ENCODE measurements around the gene RPRD1B.
"Not testable (repeated sequence)": the region's sequence is repeated elsewhere in the genome, so short reads cannot be mapped to it uniquely, and the experiment has no call there.

RPRD1B gene

GRCh38 chr20:38001173-38001875 is 32.2 kb upstream of the RPRD1B start:
- DNase-seq (ENCODE audit: low spot score) = no peak

DNA sequence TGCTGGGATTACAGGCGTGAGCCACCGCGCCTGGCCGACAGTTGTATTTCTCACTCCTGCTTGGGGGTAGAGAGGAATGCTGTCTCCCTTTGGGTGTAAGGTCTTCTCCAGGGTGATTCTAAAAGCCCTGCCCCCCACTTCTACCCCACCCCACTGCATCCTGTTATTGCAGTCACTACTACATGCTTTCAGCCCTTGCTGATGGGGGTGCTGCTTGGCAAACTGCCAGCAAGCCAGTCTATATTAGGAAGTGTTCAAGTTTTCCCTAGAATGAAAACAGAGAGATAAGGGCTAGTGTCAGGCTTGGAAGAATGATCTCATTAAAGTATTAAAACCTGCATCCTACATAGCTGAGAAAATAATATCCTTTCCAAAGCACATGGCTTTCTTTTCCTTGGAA is 31.6 kb upstream of the RPRD1B start:
- no peak for DNase-seq (ENCODE audit: low spot score)

GRCh38 chr20:38002422-38002821 is 31.1 kb upstream of the RPRD1B start:
- DNase-seq (ENCODE audit: low spot score) = no peak

- no peak for DNase-seq (ENCODE audit: low spot score)
Observed at GRCh38 chr20:38004416-38004815, 29.1 kb upstream of the RPRD1B start.

- DNase-seq (ENCODE audit: low spot score) = no peak
Observed at GRCh38 chr20:38005903-38006302, 27.6 kb upstream of the RPRD1B start.

DNA sequence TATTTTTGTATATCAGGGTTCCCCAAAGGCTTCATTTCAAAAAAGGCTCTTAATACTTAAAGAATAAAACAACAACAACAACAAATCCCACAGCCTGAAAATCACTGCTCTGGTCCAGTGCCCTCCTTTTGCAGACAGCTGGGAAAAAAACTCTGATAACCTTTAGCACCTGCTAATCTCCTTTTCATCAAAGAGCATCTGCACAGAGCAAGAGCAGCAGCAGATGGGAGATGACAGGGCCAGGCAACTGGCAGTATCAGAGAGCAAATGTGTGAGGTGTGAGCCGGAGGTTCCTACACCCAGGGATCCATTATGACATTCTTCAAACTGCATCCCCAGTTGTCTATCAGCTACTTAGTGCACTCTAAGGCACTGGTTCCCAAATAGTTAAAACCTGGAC is 26.0 kb upstream of the RPRD1B start:
- DNase-seq (ENCODE audit: low spot score) = no peak

GRCh38 chr20:38008233-38008944 is 25.2 kb upstream of the RPRD1B start:
- no peak for DNase-seq (ENCODE audit: low spot score)

- DNase-seq (ENCODE audit: low spot score) = not testable (repeated sequence)
Observed at GRCh38 chr20:38009416-38009815, 24.1 kb upstream of the RPRD1B start.

DNA sequence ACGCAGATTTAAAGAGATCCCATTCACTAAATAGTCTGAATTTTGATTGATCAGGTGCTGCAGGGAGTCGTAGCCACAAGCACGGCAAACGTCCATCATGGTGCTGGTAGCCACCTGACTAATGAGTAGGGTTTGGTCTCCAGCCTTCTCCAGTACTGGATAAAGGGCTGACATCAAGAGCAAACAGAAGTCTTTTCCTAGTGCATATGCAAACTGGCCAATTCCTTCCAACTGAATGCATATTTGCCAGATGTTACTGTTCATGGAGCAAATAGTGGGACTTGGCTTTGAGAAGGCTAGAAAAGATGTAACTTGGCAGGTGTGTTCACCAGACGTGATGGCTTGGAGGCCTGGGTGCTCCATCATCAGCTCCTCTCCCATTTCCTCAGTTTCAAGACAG is 21.9 kb upstream of the RPRD1B start:
- no peak for DNase-seq (ENCODE audit: low spot score)

- DNase-seq (ENCODE audit: low spot score) = no peak
Observed at GRCh38 chr20:38012332-38012731, 21.2 kb upstream of the RPRD1B start.

DNA sequence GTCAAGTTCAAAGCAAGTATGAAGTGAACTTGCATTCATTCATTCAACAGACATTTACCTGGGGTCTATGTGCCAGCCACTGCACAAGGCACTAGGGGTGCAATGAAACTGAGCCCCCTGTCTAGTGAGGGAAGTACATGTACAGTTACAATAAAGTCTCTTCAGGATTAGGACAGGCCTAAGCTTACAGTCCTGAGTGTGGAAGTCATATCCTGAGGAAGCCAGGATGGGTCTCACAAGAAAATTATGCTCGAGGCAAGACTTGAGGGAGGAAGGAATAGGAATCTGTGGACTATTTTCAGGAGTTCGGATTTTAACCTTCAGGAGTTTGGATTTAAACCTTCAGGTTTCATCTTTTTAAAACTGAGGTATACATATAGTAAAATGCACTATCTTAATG is 19.7 kb upstream of the RPRD1B start:
- no peak for DNase-seq (ENCODE audit: low spot score)

DNA sequence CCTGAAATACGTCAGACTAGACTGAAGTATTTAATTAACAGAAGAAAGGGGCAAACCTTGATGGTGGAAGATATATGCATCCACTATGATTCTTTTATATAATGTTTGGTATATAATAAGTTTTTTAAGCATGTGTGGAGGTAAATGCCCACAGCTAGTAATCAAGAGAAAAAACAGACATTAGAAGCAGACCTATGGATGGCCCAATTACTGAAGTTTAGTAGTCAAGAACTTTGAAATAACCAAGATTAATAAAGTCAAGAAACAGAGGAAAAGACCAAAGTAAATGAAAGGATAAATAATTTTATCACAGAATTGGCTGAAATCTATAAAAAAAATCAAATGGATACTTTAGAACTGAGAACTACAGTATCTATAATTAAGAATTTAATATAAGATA is 15.6 kb upstream of the RPRD1B start:
- no peak for DNase-seq (ENCODE audit: low spot score)

DNA sequence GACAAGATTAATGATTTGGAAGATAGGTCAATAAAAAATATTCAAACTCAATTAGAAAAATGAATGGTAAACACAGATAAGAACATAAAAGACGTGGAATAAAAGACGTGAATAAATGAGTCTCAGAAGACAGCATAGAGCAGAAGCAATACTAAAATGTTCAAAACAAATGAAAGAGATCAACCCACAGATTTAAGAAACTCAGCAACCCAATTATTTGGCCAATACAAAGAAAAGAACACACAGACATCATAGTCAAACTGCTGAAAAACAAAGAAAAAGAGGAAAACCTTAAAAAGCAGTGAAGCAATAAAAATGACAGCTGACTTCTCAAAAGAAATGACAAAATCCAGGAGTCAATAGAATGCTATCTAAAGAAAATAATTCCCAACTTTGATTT is 15.2 kb upstream of the RPRD1B start:
- no peak for DNase-seq (ENCODE audit: low spot score)

DNA sequence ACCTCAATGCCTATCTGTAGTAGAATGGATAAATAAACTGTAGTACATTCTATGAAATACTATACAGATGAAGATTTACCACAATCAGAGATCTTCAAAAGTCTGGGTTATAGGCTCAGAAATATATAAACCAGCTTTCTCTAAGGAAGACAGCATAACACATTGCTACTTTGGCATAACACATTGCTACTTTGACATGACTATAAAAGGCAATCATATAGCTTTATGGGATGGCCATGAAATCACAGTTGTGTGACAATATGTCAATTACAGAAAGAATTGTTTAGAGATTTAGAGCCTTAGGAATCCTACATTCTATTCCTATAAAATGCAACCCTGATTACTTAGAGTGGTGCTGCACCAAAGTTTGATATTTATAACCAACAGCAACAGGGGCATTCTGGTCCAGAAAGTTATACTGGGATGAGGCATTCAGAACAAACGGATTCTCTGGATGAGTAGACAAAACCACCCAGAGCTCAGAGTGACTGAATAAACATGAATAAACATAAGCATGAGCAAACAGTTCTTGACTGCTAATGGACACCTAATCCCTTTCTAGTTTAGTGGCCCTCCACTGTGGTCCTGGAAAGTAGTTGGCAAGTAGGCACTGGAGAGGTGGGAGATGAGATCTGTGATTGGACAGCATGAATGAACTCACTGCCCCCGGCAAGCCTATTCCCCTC is 12.3 kb upstream of the RPRD1B start:
- no peak for DNase-seq (ENCODE audit: low spot score)

GRCh38 chr20:38023181-38024001 is 10.2 kb upstream of the RPRD1B start:
- no peak for DNase-seq (ENCODE audit: low spot score)

DNA sequence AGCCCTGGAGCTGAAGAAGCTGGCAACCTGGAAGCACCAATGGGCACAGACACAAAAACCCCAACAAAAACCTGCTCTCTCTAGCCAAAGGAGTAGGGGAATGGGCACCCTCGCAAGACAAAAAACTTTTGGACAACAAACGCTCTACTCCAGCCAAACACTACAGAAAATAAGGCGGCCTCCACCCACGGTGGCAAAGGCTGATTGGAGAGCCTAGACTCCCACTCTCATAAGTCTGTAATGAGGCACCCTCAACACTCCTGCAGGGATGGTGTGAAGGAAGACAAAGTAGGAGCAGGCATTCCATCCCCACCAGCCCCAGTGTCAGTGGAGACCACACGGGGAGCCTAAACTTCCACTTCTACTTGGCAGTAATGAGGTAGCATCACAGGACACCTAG is 9.1 kb upstream of the RPRD1B start:
- no peak for DNase-seq (ENCODE audit: low spot score)

- no peak for DNase-seq (ENCODE audit: low spot score)
Observed at GRCh38 chr20:38029453-38029852, 4.1 kb upstream of the RPRD1B start.

GRCh38 chr20:38031957-38032356 is 1.6 kb upstream of the RPRD1B start:
- DNase-seq (ENCODE audit: low spot score) = no peak

DNA sequence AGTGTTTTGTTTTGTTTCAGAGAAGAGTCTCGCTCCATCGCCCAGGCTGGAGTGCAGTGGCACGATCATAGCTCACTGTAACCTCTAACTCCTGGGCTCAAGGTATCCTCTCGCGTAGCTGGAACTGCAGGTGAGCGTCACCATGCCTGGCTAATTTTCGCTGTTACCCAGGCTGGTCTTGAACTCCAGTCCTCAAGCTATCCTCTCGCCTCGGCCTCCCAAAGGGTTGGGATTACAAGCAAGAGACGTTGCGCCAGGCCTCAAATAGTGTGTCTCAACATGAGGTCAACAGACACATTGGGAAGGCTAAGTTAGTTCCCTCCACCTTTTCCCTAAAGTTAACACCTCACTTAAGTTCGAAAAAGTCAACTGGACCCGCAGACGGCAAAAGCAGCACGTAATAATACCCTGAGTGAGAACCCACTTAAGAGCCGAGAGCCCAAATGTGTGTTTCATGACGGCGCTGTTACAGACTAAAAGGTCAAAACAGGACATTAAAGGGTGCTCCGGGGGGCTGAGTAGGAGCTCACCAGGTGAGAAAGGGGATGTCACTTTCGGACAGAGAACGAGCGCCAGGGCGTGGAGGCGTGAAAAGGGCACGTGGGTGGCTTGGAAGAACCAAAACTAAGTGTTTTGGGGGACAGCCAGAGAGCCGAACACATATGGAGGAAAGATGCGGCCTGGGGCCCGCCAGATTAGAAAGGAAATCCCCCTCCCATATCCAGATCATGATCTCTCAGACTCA is 789 bp upstream of the RPRD1B start:
- DNase-seq (ENCODE audit: low spot score) = no peak

DNA sequence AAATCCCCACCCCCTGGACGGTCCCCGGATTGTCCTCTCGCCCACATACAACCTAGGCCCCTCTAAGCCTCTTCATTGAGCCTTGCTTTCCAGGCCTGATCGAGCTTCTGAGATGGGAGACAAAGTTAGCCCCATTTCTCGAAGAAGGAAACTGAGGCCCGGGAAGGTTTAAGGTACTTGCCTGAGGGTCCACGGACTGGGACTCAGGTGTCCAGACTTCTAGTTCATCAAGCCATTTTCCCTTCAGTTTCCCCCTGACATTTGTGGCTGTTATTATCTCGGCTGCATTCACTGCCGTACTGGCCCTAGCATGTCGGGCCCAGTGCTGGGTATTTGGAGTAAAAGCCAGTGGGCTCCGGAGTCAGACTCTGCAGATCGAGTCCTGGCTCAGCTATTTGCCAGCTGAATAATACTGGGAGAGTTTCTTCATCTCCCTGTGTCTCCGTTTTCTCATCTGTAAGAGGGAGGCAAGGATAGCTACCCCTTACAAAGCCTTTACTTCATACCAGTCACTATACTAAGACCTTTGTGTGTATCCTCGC is 633 bp downstream of the RPRD1B start:
- no peak for DNase-seq (ENCODE audit: low spot score)

DNA sequence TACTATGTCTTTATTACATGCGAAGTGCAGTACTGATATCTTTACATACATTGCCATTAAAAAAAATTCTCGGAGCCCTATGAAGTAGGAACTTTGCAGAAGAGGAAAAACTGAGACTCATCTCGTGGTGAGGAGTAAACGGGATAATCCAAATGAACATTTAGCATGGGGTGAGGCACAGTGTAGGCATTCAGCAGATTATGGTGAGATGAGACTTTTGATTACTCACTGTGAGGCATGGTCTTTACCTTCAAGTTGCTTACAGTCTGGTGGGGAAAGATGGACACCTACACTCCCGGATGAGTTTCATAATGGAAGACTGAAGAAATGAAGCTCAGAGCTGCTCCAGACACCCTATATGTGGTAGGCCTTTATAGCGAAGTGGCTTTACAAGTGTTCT is 1.4 kb downstream of the RPRD1B start:
- no peak for DNase-seq (ENCODE audit: low spot score)
